SK-N-MC (cell line): ENCODE results near the gene CLEC2D.

Experiments used
- EZH2 ChIP-seq: fragments of 200-600 bp; sonication (generic); IDR thresholded peaks from one replicate; pipeline ENCODE4 v1.6.1; 2017; ENCODE audit warnings: antibody characterized with exemption
- POLR2AphosphoS5 ChIP-seq: IDR thresholded peaks from 2 replicates; pipeline ENCODE4 v1.6.1; 2012; ENCODE audit warnings: mild to moderate bottlenecking, low read depth, low read length, borderline replicate concordance

DNA sequence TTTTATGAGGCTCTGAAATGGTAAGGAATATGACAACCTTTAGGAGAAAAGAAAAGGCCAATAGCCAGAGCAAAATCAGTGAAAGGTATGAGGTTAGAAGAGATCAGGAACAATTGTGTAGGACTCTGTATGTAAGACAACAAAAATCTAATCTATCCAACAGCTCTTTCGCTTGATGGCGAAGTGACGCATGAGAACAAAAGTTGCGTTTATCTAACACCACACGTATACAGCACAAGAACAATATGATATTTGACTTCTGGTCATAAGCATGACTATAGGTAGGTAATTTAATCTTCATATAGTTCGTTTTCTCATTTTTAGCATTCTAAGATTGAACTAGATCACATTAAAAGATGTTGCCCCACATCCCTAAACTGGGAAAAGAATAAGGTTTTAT is 61.9 kb downstream of the CLEC2D start:
- TF ChIP-seq EZH2 (no peak), POLR2AphosphoS5 (no peak)
